Mucosa of descending colon (tissue), 3 donors: ENCODE data around the gene ATXN1L. TPM values are rescaled to one million over a fixed set of nuclear protein-coding genes. Genes with fewer than 3 reads are reported as not detected.

Experiments
- ATAC-seq: fragments of 200-7000 bp; cut with Tn5 transposase; one replicate; pipeline ENCODE4 v1.9.1; 2020; ENCODE audit warnings: mild to moderate bottlenecking, moderate library complexity
- DNase-seq, 3 donors: peaks; one replicate each; pipeline ENCODE4 v3.0.0-alpha.2; 2020
- H3K36me3 ChIP-seq: fragments of 200-600 bp; one replicate; pipeline ENCODE4 v1.8.0; 2021; ENCODE audit warnings: low read depth, mild to moderate bottlenecking
- H3K4me1 ChIP-seq: fragments of 200-600 bp; one replicate; pipeline ENCODE4 v1.8.0; 2021; ENCODE audit warnings: low read depth, mild to moderate bottlenecking
- H3K4me3 ChIP-seq: fragments of 200-600 bp; one replicate; pipeline ENCODE4 v1.8.0; 2021; ENCODE audit warnings: mild to moderate bottlenecking
- H3K9me3 ChIP-seq: fragments of 200-600 bp; one replicate; pipeline ENCODE4 v1.8.0; 2021; ENCODE audit warnings: mild to moderate bottlenecking
- CTCF ChIP-seq: fragments of 200-600 bp; IDR thresholded peaks from one replicate; pipeline ENCODE4 v1.8.0; 2022; ENCODE audit warnings: antibody characterized with exemption, mild to moderate bottlenecking
- intact Hi-C, 2 donors: fragments of 100-400 bp; cut with DNase I in 1 of 2; cut with micrococcal nuclease in 1 of 2; formaldehyde crosslinking; loops; one replicate each; pipeline versions ENCODE4 v1.11.0 to v1.11.1; 2022; cut with DNase I, micrococcal nuclease
- total RNA-seq, 3 donors: library from RNA; stranded (reverse); fragmentation: NEBNext Ultra II Directional in 2 of 3; extraction: Animal tissue kit (Norgen Biotek cat#: 25700) in 2 of 3; gene quantifications; one replicate each; pipeline versions ENCODE4 v1.2.1 to v1.2.4, GENCODE V29; 2021 to 2023
- donor health status: DM: no; HTN: no; CAD: no; lungs with moderate emphysema.
- donor health status: DM: no; HTN: no; CAD: no.
- donor health status: DM: no; HTN: yes; CAD: no.

ATXN1L gene
- total RNA-seq, 3 donors from 2014 or later: 21.6 to 38.7 (median 24.0) TPM

GRCh38 chr16:71869089-71869488 is 23.3 kb downstream of the ATXN1L start:
- Histone ChIP-seq H3K36me3 (no peaks in the 10 kb centered on the region), H3K4me3 (no peak overlapping the region), H3K4me1 (no peaks in the 10 kb centered on the region), H3K9me3 (no peaks in the 10 kb centered on the region)
- ATAC-seq (no peak), DNase-seq (no peak)
- no peak for TF ChIP-seq CTCF
- intact Hi-C loops: no loop called here

GRCh38 chr16:71870818-71871217 is 25.0 kb downstream of the ATXN1L start:
- intact Hi-C loops: no loop called here
- Histone ChIP-seq H3K4me1 (no peaks in the 10 kb centered on the region), H3K36me3 (no peaks in the 10 kb centered on the region), H3K9me3 (no peaks in the 10 kb centered on the region), H3K4me3 (no peak overlapping the region)
- DNase-seq (no peak), ATAC-seq (no peak)
- TF ChIP-seq CTCF: no peak

GRCh38 chr16:71873199-71873598 is 27.4 kb downstream of the ATXN1L start:
- H3K4me3 ChIP-seq: no peak overlapping the region
- H3K36me3 ChIP-seq: no peaks in the 10 kb centered on the region

GRCh38 chr16:71878911-71879310 is 33.1 kb downstream of the ATXN1L start:
- no peaks in the 10 kb centered on the region for H3K36me3 ChIP-seq
- no peak overlapping the region for H3K4me3 ChIP-seq
- no peaks in the 10 kb centered on the region for H3K4me1 ChIP-seq
- DNase-seq (no peak), ATAC-seq (no peak)
- no peaks in the 10 kb centered on the region for H3K9me3 ChIP-seq
- intact Hi-C loops: no loop called here
- TF ChIP-seq CTCF: no peak

More at GRCh38 chr16:71873199-71873598, 27.4 kb downstream of the ATXN1L start:
- Histone ChIP-seq H3K4me1 (no peaks in the 10 kb centered on the region), H3K9me3 (no peaks in the 10 kb centered on the region)
- intact Hi-C loops: no loop called here
- DNase-seq (no peak), ATAC-seq (no peak)
- no peak for TF ChIP-seq CTCF

- DNase-seq (no peak), ATAC-seq (no peak)
- H3K4me3 ChIP-seq: no peak overlapping the region
- TF ChIP-seq CTCF: no peak
- H3K9me3 ChIP-seq: no peaks in the 10 kb centered on the region
- intact Hi-C loops: no loop called here
- no peaks in the 10 kb centered on the region for H3K4me1 ChIP-seq
- no peaks in the 10 kb centered on the region for H3K36me3 ChIP-seq
Observed at GRCh38 chr16:71880176-71880575, 34.4 kb downstream of the ATXN1L start.
